WTC11 (cell line): ENCODE data around the gene GJE1.

Source experiments
- ESRRA ChIP-seq: sonication (generic); formaldehyde crosslinking; IDR thresholded peaks from 2 replicates; pipeline ENCODE4 v1.8.1; 2022; ENCODE audit warnings: mild to moderate bottlenecking, missing genetic modification reagents, borderline replicate concordance
- TF ChIP-seq, protein P1 (sequence below): sonication (generic); formaldehyde crosslinking; IDR thresholded peaks from 2 replicates; pipeline ENCODE4 v1.8.1; 2022; ENCODE audit warnings: low read depth, mild to moderate bottlenecking, moderate library complexity, missing genetic modification reagents, borderline replicate concordance
- TF ChIP-seq, protein P2 (sequence below): sonication (generic); formaldehyde crosslinking; IDR thresholded peaks from 2 replicates; pipeline ENCODE4 v1.8.1; 2022; ENCODE audit warnings: missing genetic modification reagents, borderline replicate concordance

DNA sequence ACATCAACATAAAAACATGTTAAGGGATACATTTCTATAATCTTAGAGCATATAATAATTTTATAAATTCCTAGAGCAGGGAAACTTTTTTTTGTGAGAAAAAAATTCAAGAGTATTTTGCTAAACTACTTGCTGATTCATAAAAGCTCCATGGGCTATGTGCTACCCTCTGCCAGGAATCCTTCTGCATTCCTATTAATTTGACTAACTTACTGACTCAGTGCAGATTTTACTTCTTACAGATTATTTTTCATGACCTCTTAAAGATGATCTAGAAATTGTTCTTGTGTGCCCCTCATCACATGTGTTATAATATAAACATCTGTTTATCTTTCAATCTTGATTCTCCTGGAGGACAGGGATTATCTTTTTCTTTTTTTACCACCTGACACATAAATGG, 20.0 kb downstream of the GJE1 start:
- TF ChIP-seq, protein P1, sequence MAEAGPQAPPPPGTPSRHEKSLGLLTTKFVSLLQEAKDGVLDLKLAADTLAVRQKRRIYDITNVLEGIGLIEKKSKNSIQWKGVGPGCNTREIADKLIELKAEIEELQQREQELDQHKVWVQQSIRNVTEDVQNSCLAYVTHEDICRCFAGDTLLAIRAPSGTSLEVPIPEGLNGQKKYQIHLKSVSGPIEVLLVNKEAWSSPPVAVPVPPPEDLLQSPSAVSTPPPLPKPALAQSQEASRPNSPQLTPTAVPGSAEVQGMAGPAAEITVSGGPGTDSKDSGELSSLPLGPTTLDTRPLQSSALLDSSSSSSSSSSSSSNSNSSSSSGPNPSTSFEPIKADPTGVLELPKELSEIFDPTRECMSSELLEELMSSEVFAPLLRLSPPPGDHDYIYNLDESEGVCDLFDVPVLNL (CRISPR knock-in tag), result no peak
- no peak for TF ChIP-seq ESRRA (CRISPR knock-in tag)
- TF ChIP-seq, protein P2, sequence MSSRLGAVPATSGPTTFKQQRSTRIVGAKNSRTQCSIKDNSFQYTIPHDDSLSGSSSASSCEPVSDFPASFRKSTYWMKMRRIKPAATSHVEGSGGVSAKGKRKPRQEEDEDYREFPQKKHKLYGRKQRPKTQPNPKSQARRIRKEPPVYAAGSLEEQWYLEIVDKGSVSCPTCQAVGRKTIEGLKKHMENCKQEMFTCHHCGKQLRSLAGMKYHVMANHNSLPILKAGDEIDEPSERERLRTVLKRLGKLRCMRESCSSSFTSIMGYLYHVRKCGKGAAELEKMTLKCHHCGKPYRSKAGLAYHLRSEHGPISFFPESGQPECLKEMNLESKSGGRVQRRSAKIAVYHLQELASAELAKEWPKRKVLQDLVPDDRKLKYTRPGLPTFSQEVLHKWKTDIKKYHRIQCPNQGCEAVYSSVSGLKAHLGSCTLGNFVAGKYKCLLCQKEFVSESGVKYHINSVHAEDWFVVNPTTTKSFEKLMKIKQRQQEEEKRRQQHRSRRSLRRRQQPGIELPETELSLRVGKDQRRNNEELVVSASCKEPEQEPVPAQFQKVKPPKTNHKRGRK (CRISPR knock-in tag), result no peak
